GM18909 (cell line): ENCODE data around the gene COPS6.
A peak's percentile ranks its signal among the peaks of the same experiment; 100 is the strongest.
"Not testable (repeated sequence)": the region's sequence is repeated elsewhere in the genome, so short reads cannot be mapped to it uniquely, and the experiment has no call there.

Experiments
- ATAC-seq: cut with Tn5 transposase; IDR thresholded peaks from one replicate; pipeline ENCODE4 v1.9.1; 2021; ENCODE audit warnings: mild to moderate bottlenecking; ENCODE audit not compliant: unreplicated experiment, poor library complexity

Gene COPS6

DNA sequence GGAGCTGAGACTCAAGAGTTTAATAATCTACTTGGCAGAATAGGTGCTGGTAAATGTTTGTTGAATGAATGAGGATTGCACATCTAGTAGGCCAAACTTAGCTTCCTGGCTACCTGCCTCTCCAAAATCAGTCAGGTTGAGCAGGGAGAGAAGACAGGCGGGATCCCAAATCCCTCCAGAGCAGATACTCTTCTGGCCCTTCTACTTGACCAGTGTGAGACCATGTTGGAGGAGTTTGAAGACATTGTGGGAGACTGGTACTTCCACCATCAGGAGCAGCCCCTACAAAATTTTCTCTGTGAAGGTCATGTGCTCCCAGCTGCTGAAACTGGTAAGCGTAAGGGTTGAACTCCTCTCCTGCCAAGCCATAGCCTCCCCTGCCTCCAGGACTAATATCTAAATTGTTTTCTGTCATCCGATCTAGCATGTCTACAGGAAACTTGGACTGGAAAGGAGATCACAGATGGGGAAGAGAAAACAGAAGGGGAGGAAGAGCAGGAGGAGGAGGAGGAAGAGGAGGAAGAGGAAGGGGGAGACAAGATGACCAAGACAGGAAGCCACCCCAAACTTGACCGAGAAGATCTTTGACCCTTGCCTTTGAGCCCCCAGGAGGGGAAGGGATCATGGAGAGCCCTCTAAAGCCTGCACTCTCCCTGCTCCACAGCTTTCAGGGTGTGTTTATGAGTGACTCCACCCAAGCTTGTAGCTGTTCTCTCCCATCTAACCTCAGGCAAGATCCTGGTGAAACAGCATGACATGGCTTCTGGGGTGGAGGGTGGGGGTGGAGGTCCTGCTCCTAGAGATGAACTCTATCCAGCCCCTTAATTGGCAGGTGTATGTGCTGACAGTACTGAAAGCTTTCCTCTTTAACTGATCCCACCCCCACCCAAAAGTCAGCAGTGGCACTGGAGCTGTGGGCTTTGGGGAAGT lies 35.8 kb downstream of the COPS6 start:
- ATAC-seq = no peak

DNA sequence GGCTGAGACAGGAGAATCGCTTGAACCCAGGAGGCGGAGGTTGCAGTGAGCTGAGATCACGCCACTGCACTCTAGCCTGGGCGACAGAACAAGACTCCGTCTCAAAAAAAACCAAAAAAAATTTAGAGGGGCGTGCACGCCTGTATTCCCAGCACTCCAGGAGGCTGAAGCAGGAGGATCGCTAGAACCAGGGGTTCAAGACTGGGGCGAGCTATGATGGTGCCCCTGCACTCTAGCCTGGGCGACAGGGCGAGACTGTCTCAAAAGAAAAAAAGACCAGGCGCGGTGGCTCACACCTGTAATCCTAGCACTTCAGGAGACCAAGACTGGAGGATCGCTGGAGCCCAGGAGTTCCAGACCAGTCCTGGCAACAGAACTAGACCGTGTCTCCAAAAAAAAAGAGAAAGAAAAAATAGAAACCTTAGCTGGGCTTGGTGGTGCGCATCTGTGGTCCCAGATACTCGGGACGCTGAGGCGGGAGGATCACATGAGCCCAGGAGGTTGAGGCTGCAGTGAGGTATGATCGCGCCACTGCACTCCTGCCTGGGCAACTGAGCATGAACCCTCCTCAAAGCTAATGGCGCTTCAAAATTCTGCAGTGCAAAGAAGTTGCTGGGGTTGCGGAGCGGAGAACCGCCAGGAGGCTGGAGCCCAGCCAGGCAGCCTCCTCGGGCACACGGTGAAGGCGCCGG lies 37.6 kb downstream of the COPS6 start:
- ATAC-seq = no peak

DNA sequence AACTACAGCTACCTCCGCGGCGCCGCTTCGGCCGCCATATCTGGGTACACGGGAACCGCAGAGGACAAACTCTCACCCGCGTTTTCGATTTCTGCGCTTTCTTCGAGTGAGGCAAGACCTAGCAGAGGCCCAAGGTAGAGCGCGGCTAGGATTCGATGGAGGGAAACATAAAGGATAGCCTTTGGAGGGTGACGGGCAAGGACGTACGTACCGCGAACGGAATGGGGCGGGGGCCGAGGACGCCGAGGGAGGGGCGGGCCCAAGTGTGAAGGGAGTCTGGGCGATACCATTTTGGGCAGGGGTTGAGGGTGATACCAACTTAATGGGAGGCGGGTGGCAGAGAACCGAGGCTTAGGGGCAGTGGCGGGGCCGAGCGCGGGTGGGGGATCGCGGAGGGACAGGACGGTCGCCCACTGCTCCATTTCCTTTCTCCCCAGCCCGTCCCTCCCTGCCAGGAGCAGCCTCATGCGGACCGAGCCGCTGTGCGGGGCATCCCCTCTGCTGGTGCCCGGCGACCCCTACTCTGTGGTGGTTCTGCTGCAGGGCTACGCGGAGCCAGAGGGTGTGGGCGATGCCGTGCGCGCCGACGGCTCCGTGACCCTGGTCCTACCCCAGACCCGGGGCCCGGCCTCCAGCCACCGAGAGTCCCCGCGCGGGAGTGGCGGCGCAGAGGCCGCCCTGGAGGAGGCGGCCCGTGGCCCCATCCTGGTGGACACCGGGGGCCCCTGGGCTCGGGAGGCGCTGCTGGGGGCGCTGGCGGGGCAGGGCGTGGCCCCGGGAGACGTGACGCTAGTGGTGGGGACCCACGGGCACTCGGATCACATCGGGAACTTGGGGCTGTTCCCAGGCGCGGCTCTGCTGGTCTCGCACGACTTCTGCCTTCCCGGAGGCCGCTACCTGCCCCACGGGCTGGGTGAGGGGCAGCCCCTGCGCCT lies 38.4 kb downstream of the COPS6 start, which contains the start of gene MBLAC1:
Gene MBLAC1, plus strand, starts transcription at position 37 of the 935 bp plus-strand sequence. Its CDS starts 429 bp downstream, at position 466.
- ATAC-seq = peak; percentile 64

DNA sequence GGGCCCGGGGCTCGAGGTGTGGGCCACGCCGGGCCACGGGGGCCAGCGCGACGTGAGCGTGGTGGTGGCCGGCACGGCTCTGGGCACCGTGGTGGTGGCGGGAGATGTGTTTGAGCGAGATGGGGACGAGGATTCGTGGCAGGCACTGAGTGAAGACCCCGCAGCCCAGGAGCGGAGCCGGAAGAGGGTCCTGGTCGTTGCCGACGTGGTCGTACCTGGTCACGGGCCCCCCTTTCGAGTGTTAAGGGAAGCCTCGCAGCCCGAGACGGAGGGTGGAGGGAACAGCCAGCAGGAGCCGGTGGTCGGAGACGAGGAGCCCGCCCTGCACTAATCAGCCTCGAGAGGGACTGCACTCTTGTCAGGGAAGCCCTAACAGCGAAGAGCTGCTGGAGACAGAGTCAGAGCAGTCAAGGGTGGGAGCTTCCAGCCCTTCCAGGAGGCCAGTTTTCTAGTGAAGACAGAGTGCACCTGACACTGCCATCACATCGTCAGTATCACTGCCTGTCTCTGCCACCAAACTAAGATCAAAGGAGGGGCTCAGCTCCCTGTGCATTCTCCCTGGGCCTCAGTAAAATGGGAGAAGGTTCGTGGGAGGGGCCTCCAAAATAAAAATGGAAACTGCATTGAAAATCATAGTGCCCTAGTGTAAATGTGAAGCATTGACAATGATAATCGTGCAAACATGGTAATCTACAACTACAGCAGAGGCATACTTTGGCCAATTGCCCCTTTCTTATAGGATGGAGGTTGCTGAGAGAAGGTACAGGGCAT lies 39.3 kb downstream of the COPS6 start:
- ATAC-seq = peak; percentile 5

DNA sequence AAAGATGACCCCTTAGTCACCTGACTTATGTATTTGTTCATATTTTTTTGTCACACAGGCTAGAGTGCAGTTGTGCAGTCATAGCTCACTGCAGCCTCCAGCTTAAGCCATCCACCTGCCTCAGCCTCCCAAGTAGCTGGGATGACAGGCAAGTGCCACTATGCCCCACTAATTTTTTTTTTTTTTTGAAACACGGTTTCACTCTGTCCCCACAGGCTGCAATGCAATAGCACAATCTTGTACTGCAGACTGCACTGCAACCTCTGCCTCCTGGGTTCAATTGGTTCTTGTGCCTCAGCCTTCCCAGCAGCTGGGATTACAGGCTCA lies 39.8 kb downstream of the COPS6 start:
- ATAC-seq = no peak

DNA sequence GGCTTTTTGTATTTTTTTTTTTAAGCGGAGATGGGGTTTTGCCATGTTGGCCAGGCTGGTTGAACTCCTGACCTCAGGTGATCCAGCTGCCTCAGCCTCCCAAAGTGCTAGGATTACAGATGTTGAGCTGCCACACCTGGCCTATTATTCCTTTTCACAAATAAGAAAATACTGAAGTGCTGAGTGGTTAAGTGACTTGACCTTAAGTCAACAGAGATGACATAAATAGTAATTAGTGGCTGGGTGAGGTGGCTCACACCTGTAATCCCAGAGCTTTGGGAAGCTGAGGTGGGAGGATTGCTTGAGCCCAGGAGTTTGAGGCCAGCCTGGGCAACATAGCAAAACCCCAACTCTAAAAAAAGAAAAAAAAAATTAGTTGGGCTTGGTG lies 41.4 kb downstream of the COPS6 start:
- not testable (repeated sequence) for ATAC-seq

DNA sequence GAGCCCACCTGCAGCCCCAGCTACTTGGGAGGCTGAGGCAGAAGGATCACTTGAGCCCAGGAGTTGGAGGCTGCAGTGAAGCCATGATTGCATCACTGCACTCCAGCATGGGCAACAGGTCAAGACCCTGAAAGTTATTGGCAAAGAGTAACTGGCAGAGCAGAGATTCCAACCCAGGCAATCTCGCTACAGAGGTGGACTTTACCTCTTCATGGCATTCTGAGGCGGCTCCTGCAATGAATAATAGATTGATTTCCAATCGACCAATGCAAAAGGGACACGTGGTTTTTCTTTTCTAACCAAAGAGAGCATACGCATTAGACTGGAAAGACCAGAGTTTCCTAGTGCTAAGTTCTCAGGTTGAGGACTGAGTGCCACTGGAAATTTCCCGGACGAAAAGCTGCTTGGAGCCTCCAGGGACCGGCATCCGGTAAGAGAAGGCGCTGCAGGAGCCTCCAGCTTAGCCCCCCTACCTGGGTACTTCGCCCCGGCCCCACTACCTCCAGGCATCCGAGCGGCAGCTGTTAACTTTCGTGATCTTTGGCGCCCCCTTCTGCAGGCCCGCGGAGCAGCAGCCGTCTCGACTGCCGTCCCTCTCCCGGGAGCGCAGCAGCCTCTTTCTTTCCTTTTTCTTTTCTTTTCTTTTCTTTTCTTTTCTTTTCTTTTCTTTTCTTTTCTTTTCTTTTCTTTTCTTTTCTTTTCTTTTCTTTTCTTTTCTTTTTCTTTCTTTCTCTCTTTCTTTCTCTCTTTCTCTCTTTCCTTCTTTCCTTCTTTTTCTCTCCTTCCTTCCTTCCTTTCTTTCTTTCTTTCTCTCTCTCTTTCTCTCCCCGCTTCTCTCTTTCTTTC lies 42.1 kb downstream of the COPS6 start:
- no peak for ATAC-seq

DNA sequence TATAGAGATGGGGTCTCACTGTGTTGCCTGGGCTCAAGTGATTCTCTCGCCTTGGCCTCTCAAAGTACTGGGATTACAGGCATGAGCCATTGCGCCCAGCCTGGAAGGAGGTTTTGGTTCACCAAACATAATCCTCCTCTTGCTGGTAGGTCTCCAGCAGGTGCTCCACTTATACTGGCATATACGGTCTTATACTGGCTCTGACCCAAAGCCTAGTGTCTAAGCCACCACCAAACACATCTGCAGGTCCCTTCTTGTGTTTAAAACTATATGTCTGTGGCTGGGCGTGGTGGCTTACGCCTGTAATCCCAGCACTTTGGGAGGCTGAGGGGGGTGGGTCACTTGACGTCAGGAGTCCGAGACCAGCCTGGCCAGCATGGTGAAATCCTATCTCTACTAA lies 43.4 kb downstream of the COPS6 start:
- no peak for ATAC-seq

DNA sequence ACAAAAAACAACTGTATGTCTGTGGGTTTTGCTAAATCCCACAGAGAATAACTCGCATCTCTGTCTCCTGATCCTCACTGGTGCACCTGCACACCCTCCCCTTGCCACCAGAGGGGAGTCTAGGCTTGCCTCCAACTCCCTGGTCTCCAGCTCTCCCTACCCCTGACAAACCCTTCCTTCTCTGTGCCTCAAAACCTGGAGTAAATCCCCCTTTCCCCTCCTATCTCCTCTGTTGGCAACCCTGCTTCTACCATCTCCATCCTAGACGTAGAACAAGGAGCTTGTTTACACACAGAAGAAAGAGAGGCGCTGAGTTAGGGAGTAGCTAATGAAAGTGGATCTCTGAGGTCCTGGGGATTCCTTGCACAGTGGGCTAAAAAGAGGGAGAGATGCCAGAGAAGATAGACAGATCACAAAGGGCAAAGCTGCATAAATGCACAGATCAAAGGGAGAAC lies 44.0 kb downstream of the COPS6 start:
- ATAC-seq = peak; percentile 69

DNA sequence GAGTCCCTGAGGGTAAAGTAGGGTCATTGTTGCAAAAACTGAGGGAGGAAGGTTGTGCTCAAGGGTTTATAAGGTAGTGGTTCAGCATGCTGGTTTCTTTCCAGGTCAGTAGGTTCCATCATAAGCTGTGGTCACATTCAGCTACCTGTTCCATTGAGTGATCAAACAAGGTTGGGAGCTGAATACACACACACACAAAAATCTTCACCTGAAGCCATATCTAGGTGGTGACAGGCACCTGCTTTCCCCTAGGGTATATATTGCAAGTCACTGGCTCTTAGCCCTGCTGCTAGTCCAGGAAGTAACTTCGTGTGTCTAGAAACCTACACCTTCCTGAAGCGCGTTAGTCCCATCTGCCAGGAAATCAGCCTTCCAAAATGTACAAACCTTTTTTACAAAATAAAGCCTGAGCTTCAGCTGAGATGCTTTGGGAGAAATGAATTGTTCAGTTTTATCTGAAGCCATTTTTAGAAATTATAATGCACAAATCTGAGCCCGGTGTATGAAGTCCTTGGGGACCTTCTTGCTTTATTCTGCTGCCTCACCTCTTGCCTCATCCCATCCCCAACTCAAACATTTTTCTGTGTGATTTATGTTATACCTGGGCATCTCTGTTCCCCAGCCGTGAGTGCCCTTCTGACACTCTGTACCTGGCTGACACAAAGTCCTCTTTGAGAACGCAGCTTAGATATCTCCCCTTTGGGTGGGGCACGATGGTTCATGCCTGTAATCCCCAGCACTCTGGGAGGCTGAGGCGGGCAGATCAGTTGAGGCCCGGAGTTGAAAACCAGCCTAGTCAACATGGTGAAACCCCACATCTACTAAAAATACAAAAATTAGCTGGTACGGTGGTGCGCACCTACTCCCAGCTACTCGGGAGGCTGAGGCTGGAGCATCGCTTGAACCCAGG lies 49.3 kb downstream of the COPS6 start:
- no peak for ATAC-seq

DNA sequence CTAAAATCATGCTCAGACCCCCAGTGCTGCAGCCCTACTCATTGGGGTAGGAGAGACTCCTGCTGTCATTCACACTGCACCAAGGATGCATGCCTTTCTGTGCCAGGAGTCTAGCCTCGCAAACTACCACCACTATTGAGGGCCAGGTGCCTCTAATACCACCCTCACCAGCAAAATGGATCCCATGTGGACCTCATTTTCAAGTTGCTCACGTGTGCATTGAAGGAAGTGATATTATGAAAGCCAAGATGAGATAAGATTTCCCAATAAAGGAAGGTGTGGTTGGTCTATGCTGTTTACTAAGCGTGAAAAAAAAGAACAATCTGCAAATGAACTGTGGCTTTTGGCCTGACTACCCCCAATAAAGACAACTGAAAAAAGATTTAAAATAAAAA lies 52.8 kb downstream of the COPS6 start:
- ATAC-seq = no peak
